ENCODE data around the gene SPAG6.
A peak's percentile ranks its signal among the peaks of the same experiment; 100 is the strongest.

SPAG6 gene

DNA sequence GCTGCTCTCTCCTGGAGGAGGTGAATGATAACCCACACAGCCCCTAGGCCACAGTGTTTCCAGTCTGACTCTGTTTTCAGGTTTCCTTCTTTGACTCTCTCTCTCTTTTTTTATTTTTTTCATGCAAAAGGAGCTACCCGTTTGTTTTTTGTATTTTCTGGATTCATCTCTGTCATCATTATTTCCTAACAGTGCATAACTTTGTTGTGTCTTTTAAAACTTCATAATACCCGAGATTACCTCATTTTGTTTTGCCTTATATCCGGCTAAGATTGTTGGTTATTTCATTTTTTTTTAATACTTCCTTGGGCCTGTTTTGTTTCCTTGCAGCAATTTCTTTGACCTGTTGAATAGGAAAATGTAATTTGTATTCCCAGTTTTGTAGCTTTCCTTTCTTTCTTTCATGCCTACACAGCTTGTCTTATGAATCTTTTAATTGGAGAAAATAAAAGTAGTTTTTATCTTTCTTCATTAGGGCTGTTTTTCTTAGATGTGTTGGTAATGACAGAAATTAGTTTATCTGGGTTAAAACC, 72.5 kb downstream of the SPAG6 start:
- TF ChIP-seq CSDC2 (CRISPR knock-in tag; IDR thresholded peaks at IDR 0.05) (no peak), ZFP3 (CRISPR knock-in tag; IDR thresholded peaks at IDR 0.05) (no peak), OSR1 (CRISPR knock-in tag; IDR thresholded peaks at IDR 0.05) (no peak), ZNF70 (CRISPR knock-in tag; IDR thresholded peaks at IDR 0.05) (no peak), RARB (CRISPR knock-in tag; IDR thresholded peaks at IDR 0.05) (no peak), GLIS3 (CRISPR knock-in tag; IDR thresholded peaks at IDR 0.05) (no peak), ESRRG (CRISPR knock-in tag; IDR thresholded peaks at IDR 0.05) (no peak), ZC3H10 (CRISPR knock-in tag; IDR thresholded peaks at IDR 0.05) (no peak)
- TF ChIP-seq, protein P1, sequence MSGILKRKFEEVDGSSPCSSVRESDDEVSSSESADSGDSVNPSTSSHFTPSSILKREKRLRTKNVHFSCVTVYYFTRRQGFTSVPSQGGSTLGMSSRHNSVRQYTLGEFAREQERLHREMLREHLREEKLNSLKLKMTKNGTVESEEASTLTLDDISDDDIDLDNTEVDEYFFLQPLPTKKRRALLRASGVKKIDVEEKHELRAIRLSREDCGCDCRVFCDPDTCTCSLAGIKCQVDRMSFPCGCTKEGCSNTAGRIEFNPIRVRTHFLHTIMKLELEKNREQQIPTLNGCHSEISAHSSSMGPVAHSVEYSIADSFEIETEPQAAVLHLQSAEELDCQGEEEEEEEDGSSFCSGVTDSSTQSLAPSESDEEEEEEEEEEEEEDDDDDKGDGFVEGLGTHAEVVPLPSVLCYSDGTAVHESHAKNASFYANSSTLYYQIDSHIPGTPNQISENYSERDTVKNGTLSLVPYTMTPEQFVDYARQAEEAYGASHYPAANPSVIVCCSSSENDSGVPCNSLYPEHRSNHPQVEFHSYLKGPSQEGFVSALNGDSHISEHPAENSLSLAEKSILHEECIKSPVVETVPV (CRISPR knock-in tag; IDR thresholded peaks at IDR 0.05): no peak
- TF ChIP-seq, protein P2, sequence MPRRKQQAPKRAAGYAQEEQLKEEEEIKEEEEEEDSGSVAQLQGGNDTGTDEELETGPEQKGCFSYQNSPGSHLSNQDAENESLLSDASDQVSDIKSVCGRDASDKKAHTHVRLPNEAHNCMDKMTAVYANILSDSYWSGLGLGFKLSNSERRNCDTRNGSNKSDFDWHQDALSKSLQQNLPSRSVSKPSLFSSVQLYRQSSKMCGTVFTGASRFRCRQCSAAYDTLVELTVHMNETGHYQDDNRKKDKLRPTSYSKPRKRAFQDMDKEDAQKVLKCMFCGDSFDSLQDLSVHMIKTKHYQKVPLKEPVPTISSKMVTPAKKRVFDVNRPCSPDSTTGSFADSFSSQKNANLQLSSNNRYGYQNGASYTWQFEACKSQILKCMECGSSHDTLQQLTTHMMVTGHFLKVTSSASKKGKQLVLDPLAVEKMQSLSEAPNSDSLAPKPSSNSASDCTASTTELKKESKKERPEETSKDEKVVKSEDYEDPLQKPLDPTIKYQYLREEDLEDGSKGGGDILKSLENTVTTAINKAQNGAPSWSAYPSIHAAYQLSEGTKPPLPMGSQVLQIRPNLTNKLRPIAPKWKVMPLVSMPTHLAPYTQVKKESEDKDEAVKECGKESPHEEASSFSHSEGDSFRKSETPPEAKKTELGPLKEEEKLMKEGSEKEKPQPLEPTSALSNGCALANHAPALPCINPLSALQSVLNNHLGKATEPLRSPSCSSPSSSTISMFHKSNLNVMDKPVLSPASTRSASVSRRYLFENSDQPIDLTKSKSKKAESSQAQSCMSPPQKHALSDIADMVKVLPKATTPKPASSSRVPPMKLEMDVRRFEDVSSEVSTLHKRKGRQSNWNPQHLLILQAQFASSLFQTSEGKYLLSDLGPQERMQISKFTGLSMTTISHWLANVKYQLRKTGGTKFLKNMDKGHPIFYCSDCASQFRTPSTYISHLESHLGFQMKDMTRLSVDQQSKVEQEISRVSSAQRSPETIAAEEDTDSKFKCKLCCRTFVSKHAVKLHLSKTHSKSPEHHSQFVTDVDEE (CRISPR knock-in tag; IDR thresholded peaks at IDR 0.05): no peak
- TF ChIP-seq, protein P3, sequence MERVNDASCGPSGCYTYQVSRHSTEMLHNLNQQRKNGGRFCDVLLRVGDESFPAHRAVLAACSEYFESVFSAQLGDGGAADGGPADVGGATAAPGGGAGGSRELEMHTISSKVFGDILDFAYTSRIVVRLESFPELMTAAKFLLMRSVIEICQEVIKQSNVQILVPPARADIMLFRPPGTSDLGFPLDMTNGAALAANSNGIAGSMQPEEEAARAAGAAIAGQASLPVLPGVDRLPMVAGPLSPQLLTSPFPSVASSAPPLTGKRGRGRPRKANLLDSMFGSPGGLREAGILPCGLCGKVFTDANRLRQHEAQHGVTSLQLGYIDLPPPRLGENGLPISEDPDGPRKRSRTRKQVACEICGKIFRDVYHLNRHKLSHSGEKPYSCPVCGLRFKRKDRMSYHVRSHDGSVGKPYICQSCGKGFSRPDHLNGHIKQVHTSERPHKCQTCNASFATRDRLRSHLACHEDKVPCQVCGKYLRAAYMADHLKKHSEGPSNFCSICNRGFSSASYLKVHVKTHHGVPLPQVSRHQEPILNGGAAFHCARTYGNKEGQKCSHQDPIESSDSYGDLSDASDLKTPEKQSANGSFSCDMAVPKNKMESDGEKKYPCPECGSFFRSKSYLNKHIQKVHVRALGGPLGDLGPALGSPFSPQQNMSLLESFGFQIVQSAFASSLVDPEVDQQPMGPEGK (CRISPR knock-in tag; IDR thresholded peaks at IDR 0.05; ENCODE audit: borderline replicate concordance): no peak
- TF ChIP-seq, protein P4, sequence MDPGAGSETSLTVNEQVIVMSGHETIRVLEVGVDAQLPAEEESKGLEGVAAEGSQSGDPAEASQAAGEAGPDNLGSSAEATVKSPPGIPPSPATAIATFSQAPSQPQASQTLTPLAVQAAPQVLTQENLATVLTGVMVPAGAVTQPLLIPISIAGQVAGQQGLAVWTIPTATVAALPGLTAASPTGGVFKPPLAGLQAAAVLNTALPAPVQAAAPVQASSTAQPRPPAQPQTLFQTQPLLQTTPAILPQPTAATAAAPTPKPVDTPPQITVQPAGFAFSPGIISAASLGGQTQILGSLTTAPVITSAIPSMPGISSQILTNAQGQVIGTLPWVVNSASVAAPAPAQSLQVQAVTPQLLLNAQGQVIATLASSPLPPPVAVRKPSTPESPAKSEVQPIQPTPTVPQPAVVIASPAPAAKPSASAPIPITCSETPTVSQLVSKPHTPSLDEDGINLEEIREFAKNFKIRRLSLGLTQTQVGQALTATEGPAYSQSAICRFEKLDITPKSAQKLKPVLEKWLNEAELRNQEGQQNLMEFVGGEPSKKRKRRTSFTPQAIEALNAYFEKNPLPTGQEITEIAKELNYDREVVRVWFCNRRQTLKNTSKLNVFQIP (CRISPR knock-in tag; IDR thresholded peaks at IDR 0.05; ENCODE audit: borderline replicate concordance, low read depth): no peak
- no peak for ATAC-seq

DNA sequence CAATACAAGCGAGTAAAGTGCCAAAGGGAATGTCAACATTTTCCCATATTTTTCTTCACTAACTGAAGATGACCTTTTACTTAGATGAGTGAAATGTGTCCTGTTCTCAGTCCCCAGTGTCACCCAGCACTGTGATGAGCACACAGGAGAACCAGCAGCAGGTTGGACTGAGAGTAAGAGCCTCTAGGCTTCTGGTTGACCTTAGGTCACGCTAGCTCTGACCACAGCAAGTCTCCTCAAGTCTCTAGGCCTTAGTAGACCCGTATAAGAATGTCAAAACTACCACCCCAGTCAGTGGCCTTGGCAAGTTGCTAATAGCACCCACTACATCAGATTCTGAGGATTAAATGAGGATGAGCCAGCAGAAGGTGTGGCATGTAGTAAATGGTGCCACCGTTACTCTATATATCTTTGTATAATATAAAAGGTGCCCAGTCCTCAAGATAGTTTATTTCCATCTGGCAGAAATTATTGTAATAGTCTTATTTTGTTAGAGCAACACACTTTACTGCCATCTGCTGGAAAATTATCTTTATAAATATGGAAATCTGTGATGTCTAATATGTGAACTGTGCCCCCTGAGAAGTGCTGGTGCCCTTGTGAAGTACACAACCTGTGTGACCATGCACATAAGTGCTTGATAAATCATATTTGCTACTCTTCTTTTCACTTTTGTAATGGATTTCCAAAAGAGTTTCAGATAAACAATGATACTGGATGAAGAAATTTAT, 75.7 kb downstream of the SPAG6 start:
- ATAC-seq: peak; percentile 73
- TF ChIP-seq, protein P1 (CRISPR knock-in tag; IDR thresholded peaks at IDR 0.05): no peak
- TF ChIP-seq, protein P2 (CRISPR knock-in tag; IDR thresholded peaks at IDR 0.05): no peak
- TF ChIP-seq TOX (CRISPR knock-in tag; IDR thresholded peaks at IDR 0.05; ENCODE audit: borderline replicate concordance): no peak
- TF ChIP-seq BACH2 (CRISPR knock-in tag; IDR thresholded peaks at IDR 0.05; ENCODE audit: borderline replicate concordance): no peak
- TF ChIP-seq ZC3H10 (CRISPR knock-in tag; IDR thresholded peaks at IDR 0.05): no peak
- TF ChIP-seq ARNTL (CRISPR knock-in tag; IDR thresholded peaks at IDR 0.05; ENCODE audit: borderline replicate concordance, low read depth): no peak
- TF ChIP-seq, protein P4 (CRISPR knock-in tag; IDR thresholded peaks at IDR 0.05; ENCODE audit: borderline replicate concordance, low read depth): no peak
- no peak for TF ChIP-seq ZNF8 (CRISPR knock-in tag; IDR thresholded peaks at IDR 0.05)
- TF ChIP-seq SNAI2 (CRISPR knock-in tag; IDR thresholded peaks at IDR 0.05): no peak
- no peak for TF ChIP-seq ZNF70 (CRISPR knock-in tag; IDR thresholded peaks at IDR 0.05)
- TF ChIP-seq ISL1 (CRISPR knock-in tag; IDR thresholded peaks at IDR 0.05): no peak
- TF ChIP-seq ZNF565 (CRISPR knock-in tag; conservative IDR thresholded peaks at IDR 0.05; ENCODE audit: low read depth): no peak
- TF ChIP-seq OSR1 (CRISPR knock-in tag; IDR thresholded peaks at IDR 0.05): no peak
- TF ChIP-seq RARB (CRISPR knock-in tag; IDR thresholded peaks at IDR 0.05): no peak
- TF ChIP-seq PPARA (CRISPR knock-in tag; IDR thresholded peaks at IDR 0.05; ENCODE audit: borderline replicate concordance): no peak
- no peak for TF ChIP-seq ZFP30 (CRISPR knock-in tag; IDR thresholded peaks at IDR 0.05)
- TF ChIP-seq, protein P3 (CRISPR knock-in tag; IDR thresholded peaks at IDR 0.05; ENCODE audit: borderline replicate concordance): no peak

Data from SK-N-SH treated with all-trans-retinoic acid at 6 μM for 48 hours (cell line).